ENCODE measurements around the gene DIDO1.
"Not testable (repeated sequence)": the region's sequence is repeated elsewhere in the genome, so short reads cannot be mapped to it uniquely, and the experiment has no call there.

Gene DIDO1

GRCh38 chr20:62962891-62963613 is 36.7 kb upstream of the DIDO1 start:
- DNase-seq (ENCODE audit: low spot score): no peak

GRCh38 chr20:62962221-62962879 is 36.0 kb upstream of the DIDO1 start:
- no peak for DNase-seq (ENCODE audit: low spot score)

DNA sequence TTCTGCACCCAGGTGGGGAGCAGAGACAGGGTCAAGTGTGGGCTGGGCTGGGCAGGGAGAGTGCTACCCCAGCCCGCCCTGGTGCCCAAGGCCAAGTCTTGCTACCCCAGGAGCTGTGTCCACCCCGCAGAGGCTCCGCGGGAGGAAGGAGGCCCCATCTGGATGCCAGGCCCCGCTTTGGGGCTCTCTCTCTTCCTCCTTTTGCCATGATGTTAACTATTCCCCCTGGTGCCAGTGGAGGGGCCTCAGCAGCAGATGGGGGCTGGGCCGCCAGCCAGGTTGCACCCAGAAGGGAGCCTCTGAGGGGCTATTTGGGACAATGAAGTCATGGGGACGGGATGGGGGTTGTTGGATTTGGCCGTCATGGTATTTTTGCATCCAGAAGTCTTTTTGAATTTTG is 35.5 kb upstream of the DIDO1 start:
- DNase-seq (ENCODE audit: low spot score): no peak

GRCh38 chr20:62961310-62961783 is 35.0 kb upstream of the DIDO1 start:
- no peak for DNase-seq (ENCODE audit: low spot score)

DNA sequence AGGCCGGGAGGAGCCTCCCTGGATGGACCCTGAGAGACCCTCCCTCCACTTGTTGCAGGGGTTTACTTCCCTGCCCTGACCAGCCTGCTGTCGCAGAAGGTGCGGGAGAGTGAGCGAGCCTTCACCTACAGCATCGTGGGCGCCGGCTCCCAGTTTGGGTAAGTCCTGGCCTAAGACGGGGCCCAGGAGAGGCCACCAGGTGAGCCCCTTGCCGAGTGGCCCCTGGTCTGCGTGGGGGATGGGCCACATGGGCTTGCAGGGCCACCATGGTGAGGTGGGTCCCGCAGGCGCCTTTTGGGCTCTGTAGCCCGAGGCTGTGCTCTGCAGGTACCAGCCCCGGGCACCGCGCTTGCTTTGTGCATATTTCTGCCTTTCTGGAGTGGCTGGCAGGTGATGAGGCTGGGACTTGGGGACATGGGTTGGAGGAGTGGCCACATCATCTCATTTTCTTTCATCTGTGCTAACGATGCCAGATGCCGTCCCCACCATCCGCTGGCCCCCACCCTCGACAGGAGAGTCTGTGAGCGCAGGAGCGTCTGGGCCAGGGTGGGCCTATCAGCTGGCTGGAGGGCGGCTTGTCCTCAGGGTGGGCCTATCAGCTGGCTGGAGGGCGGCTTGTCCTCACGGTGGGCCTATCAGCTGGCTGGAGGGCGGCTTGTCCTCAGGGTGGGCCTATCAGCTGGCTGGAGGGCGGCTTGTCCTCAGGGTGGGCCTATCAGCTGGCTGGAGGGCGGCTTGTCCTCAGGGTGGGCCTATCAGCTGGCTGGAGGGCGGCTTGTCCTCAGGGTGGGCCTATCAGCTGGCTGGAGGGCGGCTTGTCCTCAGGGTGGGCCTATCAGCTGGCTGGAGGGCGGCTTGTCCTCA is 34.4 kb upstream of the DIDO1 start:
- not testable (repeated sequence) for DNase-seq (ENCODE audit: low spot score)

- no peak for DNase-seq (ENCODE audit: low spot score)
These were observed 33.7 kb upstream of the DIDO1 start for GRCh38 chr20:62959998-62960436.

DNA sequence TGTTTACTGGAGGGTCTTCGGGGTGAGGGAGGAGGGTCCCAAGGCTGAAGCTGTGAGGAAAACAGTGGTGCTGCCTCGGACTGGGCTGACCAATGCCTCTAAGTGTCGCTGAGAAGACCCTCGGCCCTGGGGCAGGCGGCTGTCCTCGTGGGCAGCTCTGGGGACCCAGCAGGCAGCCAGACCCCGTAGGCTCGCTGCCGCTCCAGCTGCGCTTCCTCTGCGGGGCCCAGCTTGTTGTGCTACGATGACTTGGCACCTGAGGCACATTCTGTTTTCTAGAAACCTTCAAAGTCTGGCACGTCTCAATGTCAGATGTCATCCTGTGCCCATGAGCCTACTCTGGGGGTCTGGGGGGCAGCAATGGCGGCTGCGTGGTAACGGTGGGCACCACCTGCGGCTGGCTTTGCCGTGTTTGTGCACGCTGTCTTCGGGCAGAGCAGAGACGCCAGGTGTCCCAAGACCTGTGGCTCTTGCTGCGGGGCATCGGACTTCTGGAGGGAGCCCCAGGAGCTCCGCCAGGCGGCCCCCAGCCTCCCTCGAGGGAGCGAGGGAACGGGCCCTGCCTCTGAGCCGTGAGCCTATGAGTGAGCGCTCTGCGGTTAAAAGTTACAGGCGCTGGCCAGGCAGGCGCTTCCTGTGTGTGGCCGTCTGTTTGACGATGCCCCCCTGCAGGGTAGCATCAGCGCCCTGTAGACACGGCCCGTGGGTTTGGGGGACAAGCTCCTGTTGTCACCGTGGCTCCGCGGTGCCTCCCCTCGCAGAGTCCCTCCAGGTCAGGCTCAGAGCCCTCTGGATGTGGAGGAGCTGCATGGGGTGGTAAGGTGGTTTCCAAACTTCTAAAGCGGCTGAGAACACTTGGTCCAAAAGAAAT is 33.0 kb upstream of the DIDO1 start:
- no peak for DNase-seq (ENCODE audit: low spot score)

DNA sequence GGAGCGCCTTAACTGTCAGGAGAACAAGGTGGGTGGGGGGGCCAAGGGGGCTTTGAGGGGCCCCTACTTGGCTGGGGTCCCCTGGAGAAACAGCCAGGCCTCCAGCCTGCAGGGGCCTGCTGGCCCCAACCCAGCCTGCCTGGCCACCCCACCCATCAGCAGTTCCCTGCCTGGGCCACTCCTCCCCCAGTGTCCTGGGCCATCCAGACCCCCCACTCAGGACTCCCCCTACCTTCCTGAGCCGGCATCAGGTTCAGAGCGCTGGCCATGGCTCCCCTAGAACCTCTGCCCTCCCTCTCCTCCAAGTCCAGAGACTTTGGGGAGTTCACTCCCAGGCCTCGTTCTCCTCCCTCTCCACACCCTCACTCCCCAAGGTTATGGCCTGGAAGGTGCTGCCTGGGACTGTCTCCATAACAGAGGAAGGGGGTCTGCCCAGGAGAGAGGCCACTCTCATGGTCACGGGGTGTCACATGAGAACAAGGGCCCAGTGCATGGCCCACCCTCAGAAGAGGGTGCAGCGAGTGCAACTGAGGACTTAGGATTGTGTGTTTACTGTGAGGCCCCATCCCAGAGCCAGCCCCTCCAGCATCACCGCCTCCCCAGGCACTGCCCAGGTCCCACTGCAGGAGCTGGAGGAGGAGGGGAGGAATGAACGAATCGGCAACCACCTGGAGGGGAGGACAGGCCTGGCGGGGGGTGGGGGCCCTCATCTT is 32.2 kb upstream of the DIDO1 start:
- DNase-seq (ENCODE audit: low spot score): no peak

GRCh38 chr20:62957136-62958117 is 31.1 kb upstream of the DIDO1 start:
- no peak for DNase-seq (ENCODE audit: low spot score)

DNA sequence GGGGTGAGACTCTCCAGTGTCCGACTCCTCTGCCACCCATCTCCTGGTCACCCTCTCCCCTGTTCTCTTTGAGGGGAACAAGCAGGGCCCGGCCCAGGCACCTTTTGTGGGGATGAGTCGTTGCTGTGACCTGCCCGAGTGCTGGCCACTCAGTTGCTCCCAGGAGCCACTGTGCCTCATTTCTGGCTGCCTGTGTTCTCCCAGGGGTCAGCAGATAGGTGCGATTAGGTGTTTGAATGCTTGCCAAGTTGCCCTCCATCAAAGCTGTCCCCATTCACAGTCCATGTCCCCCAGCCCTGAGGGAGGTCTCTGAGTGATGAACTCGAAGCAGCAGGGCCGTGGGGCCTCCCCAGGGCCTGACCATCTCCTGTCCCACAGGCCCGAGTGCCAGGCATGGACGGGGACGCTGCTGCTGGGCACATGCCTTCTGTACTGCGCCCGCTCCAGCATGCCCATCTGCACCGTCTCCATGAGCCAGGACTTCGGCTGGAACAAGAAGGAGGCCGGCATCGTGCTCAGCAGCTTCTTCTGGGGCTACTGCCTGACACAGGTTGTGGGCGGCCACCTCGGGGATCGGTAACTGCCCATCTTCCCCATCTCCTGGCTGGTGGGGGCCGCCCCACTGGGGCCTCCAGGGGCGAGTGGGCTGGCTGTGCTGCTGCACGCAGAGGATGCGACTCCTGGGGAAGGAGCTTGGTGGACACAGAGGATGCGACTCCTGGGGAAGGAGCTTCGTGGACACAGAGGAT is 30.3 kb upstream of the DIDO1 start:
- DNase-seq (ENCODE audit: low spot score): no peak

DNA sequence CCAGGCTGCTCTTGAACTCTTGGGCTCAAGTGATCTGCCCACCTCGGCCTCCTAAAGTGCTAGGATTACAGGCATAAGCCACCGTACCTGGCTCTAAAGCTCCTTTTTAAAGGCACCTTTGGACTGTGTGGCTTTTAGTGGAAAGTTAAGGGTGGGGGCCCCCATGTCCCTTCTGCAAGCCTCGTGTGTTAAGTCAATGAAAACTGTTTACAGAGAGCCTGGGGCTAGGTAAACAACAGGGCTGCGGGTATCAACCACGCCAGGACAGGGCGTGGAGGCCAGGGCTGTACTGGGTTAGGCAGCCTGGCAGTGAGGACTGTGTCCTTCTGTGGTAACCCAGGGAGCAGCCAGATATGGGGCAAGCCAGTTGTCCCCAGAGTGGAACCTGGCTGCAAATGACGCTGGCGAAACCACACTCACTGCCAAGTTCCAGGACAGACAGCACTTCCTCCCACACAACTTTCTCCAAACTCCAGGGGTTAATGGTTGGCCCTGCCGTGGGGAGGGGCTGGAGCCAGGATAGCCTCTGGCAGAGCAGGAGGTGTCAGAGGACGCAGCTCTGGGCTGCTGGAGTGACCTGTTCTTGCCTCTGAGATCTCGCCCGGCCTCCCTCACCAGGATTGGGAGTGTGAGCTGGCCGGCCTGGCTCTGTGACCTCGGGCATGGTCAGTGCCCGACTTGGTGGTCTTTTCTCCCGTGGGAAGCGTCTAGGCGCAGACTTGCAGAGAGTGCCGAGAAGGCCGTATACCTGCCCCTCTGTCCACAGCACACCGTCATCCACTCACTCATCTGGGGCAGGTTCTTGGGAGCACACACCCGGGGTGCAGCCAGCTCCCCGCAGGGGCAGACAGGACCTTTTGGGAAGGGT is 29.4 kb upstream of the DIDO1 start:
- DNase-seq (ENCODE audit: low spot score): no peak

DNA sequence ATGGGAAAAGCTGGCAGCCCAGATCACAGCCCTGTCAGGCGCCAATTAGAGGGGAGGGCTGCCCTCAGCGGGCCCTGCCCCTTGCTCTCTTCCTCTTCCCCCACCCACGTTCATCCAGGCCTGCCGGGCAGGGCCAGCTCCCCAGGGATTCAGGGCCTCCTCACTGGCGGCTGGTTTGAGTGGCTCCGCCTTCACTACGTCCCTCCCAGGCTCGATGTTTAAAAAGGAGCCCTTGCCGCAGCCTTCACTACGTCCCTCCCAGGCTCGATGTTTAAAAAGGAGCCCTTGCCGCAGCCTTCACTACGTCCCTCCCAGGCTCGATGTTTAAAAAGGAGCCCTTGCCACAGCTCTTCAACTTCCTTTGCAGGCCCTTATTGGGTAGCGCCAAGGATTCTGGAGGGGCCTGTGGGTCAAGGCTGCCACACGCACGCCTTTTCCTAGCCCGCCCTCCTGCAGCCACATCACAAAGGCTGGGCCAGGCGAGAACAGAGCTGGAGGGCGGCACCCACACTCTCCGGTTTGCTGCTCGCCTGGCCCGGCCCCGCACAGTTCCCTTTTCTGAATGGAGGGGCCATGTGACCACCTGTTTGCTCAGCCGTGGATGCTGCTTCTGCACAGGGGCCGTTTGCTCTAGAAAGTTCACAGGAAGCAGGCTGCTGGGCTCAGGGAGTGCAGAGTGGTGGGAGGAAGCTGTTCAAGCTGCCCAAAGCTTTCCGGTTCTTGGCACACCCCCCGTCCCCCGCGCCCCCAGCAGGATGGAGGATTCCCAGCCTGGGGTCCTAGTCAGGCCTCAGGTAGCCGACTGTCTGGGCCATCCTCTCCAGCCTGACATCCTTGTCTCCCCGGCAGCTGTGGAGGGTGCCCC is 27.8 kb upstream of the DIDO1 start:
- DNase-seq (ENCODE audit: low spot score): peak; percentile 37

GRCh38 chr20:62952968-62953838 is 26.9 kb upstream of the DIDO1 start:
- DNase-seq (ENCODE audit: low spot score): no peak

- DNase-seq (ENCODE audit: low spot score): peak; percentile 53
These were observed 26.2 kb upstream of the DIDO1 start, which contains the start of gene SLC17A9 for GRCh38 chr20:62952373-62952967. TSS of gene SLC17A9 (plus strand) at chr20:62952709. CDS start at chr20:62952831, 122 bp downstream.

DNA sequence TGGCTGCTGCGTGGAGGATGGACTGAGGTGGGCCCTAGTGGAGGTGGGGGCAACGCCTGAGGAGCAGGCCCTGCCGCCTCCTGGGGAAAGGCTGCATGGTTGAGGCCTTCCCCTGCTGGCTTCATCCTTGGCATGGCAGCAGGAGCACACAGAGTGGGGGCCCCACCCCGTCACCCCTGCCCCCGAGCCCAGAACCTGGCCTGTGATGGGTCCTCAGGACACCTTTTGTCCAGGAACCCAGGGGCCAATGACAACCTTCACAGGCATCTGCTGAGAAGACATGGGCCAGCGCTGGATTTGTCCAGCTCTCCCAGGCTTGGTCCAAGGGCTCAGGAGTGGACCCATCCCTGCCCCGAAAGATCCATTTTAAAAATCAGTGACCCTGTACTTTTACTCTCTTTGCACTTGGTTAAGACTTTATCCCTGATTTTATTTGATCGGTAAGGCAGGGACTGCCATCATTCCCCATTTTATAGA is 25.6 kb upstream of the DIDO1 start:
- no peak for DNase-seq (ENCODE audit: low spot score)
